Motor neuron (in vitro differentiated cells): ENCODE results near the gene IL10RA. TPM values are rescaled to one million over a fixed set of nuclear protein-coding genes. Genes with fewer than 3 reads are reported as not detected.
A peak's percentile ranks its signal among the peaks of the same experiment; 100 is the strongest.
"Not testable (repeated sequence)": the region's sequence is repeated elsewhere in the genome, so short reads cannot be mapped to it uniquely, and the experiment has no call there.

ENCODE experiments used
- ATAC-seq, 8 experiments: fragments of 200-7000 bp; cut with Tn5 transposase; replicated peaks in 6 of 8; 2 replicates each; pipeline ENCODE4 v1.8.0; 2021; ENCODE audit warnings: mild to moderate bottlenecking in 8 of 8, moderate library complexity in 8 of 8
- H3K27ac ChIP-seq, 2 donors: fragments of 250-450 bp; sonication (Bioruptor Pico); 2 replicates each; pipeline ENCODE4 v1.9.0; 2021; ENCODE audit warnings: antibody characterized with exemption in 2 of 2, mild to moderate bottlenecking in 2 of 2, moderate library complexity in 1 of 2
- H3K4me1 ChIP-seq, 2 donors: fragments of 250-450 bp; sonication (Bioruptor Pico); replicated peaks in 1 of 2; 2 replicates each; pipeline ENCODE4 v1.6.1; 2021; ENCODE audit warnings: antibody characterized with exemption in 2 of 2, mild to moderate bottlenecking in 2 of 2, moderate library complexity in 1 of 2
- H3K4me3 ChIP-seq, 5 donors: fragments of 250-450 bp; sonication (Bioruptor Pico); 2 replicates each; pipeline ENCODE4 v1.9.0; 2021; ENCODE audit warnings: antibody characterized with exemption in 5 of 5, mild to moderate bottlenecking in 5 of 5, moderate library complexity in 4 of 5
- WGBS, 10 experiments: fragments of 450-650 bp; shearing (Covaris generic); methylation state at CpG; one replicate each; pipeline ENCODE4 v1.0.0; 2022; 5-methylcytosine and 5-hydroxymethylcytosine counted together
- in situ Hi-C, 9 experiments: fragments of 400-800 bp; cut with MboI; loops; one replicate each; pipeline ENCODE4 v1.15.0; 2021; ENCODE audit warnings: low sequenced_read_pairs in 9 of 9, low pct_unique_long_range_greater_than_20kb in 2 of 9; ENCODE audit not compliant: unreplicated experiment in 9 of 9
- total RNA-seq, 8 experiments: library from RNA; unstranded; fragments of 300-600 nt; gene quantifications; 2 replicates each; pipeline versions ENCODE4 v1.2.3 to v1.2.4, GENCODE V29; 2022

IL10RA gene
- total RNA-seq, 8 experiments from 2014 or later, result 0.33 to 3.4 (median 1.0) TPM; not detected in 1

GRCh38 chr11:118007040-118007439, 20.8 kb downstream of the IL10RA start:
- no peak for ATAC-seq
- H3K27ac ChIP-seq, result no peak overlapping the region

DNA sequence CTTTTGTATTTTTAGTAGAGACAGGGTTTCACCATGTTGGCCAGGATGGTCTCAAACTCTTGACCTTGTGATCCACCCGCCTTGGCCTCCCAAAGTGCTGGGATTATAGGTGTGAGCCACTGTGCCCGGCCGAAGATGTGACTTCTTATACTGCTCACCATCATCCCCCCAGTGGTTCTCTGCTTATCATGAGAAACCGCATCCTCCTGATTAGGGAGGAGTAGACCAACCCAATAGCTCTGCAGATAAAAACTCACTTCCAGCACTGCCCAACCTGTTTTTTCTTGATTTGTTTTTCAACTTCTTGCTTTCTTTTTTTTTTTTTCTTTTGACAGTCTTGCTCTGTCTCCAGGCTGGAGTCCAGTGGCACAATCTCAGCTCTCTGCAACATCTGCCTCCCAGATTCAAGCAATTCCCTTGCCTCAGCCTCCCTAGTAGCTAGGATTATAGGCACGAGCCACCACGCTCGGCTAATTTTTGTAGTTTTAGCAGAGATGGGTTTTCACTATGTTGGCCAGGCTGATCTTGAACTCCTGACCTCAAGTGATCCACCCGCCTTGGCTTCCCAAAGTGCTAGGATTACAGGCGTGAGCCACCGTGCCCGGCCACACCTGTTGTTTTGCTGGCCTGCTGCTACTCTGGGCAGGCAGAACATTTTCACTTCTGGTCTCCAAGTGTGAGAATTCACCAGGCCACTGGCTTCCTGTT, 21.5 kb downstream of the IL10RA start:
- 0 to 83% (median 33%) methylated on average over 1 to 8 of the region's 11 CpGs; no CpG with 5 or more reads in 3 of the 10 experiments for WGBS, 10 experiments
- H3K27ac ChIP-seq, in situ Hi-C loops, H3K4me3 ChIP-seq, H3K4me1 ChIP-seq, ATAC-seq: not testable (repeated sequence)

More at GRCh38 chr11:118007040-118007439, 20.8 kb downstream of the IL10RA start:
- Histone ChIP-seq H3K4me1 (no peaks in the 10 kb centered on the region), H3K4me3 (no peak overlapping the region)
- in situ Hi-C loops, result no loop called here
- WGBS, 10 experiments, result 73 to 100% (median 100%) methylated on average over 1 to 2 of the region's 5 CpGs; no CpG with 5 or more reads in 7 of the 10 experiments

DNA sequence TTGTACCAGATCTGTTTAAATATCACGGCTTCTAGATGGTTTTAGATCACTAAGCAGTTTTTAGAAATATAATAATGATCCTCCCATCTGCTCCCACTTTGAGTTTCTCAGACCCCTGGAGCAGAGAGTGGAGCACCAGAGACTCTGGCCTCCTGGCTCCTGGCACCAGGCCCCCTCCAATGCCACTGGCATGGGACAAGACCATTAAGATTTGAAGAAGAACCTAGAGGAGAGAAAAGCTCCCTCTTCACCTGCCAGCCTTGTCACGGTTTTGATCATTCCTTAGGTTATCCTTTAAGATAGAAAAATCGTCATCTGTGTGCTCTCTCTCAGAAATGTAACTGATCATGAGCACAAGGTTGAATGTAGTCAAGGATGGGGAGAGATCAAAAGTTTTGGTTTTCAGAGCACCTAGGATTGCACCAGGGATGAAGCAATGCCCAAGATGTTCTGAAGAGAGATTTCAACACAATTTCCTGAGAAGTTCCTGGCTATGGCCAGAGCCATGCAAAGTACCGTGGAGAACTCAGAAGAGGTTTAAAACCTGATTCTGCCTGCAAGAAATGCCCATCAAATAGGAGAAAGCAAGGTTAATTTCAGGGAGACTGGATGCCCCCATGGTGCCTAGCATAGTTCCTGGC, 22.2 kb downstream of the IL10RA start:
- 0 to 100% (median 71%) methylated on average over 1 to 4 of the region's 4 CpGs for WGBS, 10 experiments

GRCh38 chr11:118009864-118010737, 23.9 kb downstream of the IL10RA start:
- H3K27ac ChIP-seq, result no peak overlapping the region
- 25 to 83% (median 65%) methylated on average over 1 to 8 of the region's 9 CpGs; no CpG with 5 or more reads in 1 of the 10 experiments for WGBS, 10 experiments
- no peaks in the 10 kb centered on the region for H3K4me1 ChIP-seq
- no peak overlapping the region for H3K4me3 ChIP-seq
- peak in 1 of 8 experiments; percentile 17 for ATAC-seq
- in situ Hi-C loops, result no loop called here

More for the DNA sequence above, 22.2 kb downstream of the IL10RA start:
- Histone ChIP-seq H3K4me1 (no peaks in the 10 kb centered on the region), H3K27ac (no peak overlapping the region), H3K4me3 (no peak overlapping the region)
- in situ Hi-C loops, result no loop called here
- no peak for ATAC-seq

DNA sequence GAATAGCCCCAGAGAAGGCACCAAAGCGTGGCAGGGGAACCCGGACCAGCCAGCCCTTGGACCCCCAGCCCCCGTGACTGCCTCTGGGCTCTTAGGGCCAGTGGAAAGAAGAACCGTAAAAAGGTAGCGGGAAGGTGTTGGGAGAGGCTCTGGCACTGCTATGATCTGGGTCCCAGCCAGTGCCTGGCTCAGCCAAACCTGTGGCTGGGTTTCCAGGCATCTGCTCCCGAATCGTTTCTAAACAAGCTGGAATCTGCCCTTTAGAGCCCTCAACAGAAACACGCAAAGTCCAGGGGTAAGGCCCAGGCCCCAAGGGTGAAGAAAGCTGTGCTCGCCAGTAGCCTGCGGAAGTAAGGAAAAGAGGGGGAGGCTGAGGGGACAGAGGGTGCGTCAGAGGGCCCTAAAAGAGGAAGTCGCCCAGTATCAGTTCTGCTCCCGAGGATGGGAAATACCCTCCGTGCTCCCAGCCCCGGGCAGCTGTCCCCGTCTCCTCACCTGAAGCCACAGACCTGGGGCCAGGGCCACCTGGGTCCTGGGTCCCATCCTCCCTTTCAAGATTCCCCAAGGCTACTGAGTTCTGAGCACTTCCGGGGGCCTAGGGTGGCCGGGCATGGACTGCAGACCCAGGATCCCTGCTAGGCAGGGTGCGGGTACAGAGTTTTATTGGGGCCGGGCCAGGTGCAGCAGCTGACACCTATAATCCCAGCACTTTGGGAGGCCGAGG, 24.7 kb downstream of the IL10RA start:
- Histone ChIP-seq H3K27ac (no peak overlapping the region), H3K4me1 (no peaks in the 10 kb centered on the region), H3K4me3 (no peak overlapping the region)
- 22 to 89% (median 78%) methylated on average over 3 to 13 of the region's 21 CpGs; no CpG with 5 or more reads in 2 of the 10 experiments for WGBS, 10 experiments
- in situ Hi-C loops, result no loop called here
- ATAC-seq, result no peak

DNA sequence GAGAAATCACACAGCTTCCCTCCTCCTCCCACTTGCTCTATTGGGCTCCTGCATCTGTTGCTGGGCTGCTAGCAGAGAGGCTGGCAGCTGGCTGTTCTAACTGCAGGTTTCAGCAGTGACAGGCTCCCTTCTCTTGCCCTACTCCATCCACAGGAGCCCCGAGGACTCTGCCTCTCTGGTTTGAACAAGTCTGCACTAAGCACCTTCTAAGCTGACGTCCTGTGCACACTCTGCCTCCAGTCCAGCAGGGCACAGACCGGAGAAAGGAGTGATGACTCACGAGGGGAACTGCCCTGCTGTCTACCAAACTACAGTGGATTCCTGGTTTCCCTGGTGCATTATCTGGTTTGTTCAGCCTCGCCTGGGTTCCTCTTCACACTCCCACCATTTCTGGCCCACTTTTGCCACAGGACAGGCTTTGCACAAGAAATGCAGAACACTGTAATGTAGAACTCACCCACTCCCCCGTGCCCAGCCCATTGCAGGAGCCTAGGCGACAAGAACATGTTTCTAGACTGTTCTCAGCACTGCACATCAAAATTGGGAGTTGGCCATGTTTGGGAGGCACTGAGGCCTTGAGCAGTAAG, 26.0 kb downstream of the IL10RA start:
- in situ Hi-C loops, result no loop called here
- Histone ChIP-seq H3K27ac (no peak overlapping the region), H3K4me1 (no peaks in the 10 kb centered on the region), H3K4me3 (no peak overlapping the region)
- peak; percentile 34 to 99 (median 94) for ATAC-seq
- WGBS, 10 experiments, result 17 to 55% (median 40%) methylated on average over 1 to 6 of the region's 7 CpGs; no CpG with 5 or more reads in 3 of the 10 experiments

- ATAC-seq, result no peak
- Histone ChIP-seq H3K4me1 (no peaks in the 10 kb centered on the region), H3K27ac (no peak overlapping the region), H3K4me3 (no peak overlapping the region)
- 63 to 100% (median 88%) methylated on average over 1 to 3 of the region's 3 CpGs for WGBS, 10 experiments
- in situ Hi-C loops, result no loop called here
Measured at GRCh38 chr11:118014022-118014421, 27.8 kb downstream of the IL10RA start.

GRCh38 chr11:118015385-118015841, 29.2 kb downstream of the IL10RA start:
- WGBS, 10 experiments, result 52 to 92% (median 62%) methylated on average over 2 to 6 of the region's 11 CpGs; no CpG with 5 or more reads in 7 of the 10 experiments
- in situ Hi-C loops, result no loop called here
- no peak overlapping the region for H3K27ac ChIP-seq
- H3K4me3 ChIP-seq, result no peak overlapping the region
- ATAC-seq, result no peak
- no peaks in the 10 kb centered on the region for H3K4me1 ChIP-seq

GRCh38 chr11:118016104-118016503, 29.9 kb downstream of the IL10RA start:
- in situ Hi-C loops, result no loop called here
- no peaks in the 10 kb centered on the region for H3K4me1 ChIP-seq
- ATAC-seq, result no peak
- no peak overlapping the region for H3K27ac ChIP-seq
- H3K4me3 ChIP-seq, result no peak overlapping the region
- 0 to 83% (median 74%) methylated on average over 1 to 2 of the region's 4 CpGs; no CpG with 5 or more reads in 3 of the 10 experiments for WGBS, 10 experiments

GRCh38 chr11:118017111-118017510, 30.9 kb downstream of the IL10RA start:
- Histone ChIP-seq H3K4me3 (no peak overlapping the region), H3K27ac (no peak overlapping the region), H3K4me1 (no peaks in the 10 kb centered on the region)
- in situ Hi-C loops, result no loop called here
- WGBS, 10 experiments, result 0 to 78% (median 29%) methylated on average over 1 to 3 of the region's 3 CpGs; no CpG with 5 or more reads in 3 of the 10 experiments
- no peak for ATAC-seq

DNA sequence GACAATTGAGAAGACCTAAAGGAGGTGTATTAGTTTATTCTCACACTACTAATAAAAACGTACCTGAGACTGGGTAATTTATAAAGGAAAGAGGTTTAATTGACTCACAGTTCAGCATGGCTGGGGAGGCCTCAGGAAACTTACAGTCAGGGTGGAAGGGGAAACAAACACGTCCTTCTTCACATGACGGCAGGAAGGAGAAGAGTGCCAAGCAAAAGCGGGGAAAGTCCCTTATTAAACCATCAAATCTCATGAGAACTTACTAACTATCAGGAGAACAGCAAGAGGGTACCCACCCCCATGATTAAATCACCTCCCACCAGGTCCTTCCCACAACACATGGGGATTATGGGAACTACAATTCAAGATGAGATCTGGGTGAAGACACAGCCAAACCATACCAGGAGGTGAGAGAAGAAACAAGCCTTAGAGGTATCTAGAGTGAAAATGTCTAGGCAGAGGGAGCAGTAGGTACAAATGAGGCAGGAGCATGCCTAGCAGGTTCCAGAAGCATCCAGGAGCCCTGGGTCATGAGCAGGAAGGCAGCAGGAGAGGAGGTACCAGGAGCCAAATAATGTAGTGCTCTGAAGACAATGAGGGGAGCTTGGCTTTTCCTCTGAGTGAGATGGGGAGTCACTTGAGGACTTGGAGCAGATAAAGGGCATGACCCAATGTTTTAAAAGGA, 31.6 kb downstream of the IL10RA start:
- in situ Hi-C loops, result no loop called here
- ATAC-seq, result no peak
- 19 to 56% (median 41%) methylated on average over 3 to 4 of the region's 4 CpGs; no CpG with 5 or more reads in 1 of the 10 experiments for WGBS, 10 experiments

More for the DNA sequence above, 31.6 kb downstream of the IL10RA start:
- Histone ChIP-seq H3K27ac (no peak overlapping the region), H3K4me3 (no peak overlapping the region), H3K4me1 (no peaks in the 10 kb centered on the region)
